GM18502 (cell line): ENCODE results near the gene SNX10.
A peak's percentile ranks its signal among the peaks of the same experiment; 100 is the strongest.

Experiments used
- ATAC-seq: cut with Tn5 transposase; IDR thresholded peaks from one replicate; pipeline ENCODE4 v1.9.1; 2021; ENCODE audit warnings: mild to moderate bottlenecking; ENCODE audit not compliant: unreplicated experiment, poor library complexity

The SNX10 gene

GRCh38 chr7:26397796-26398426 lies 106.2 kb downstream of the SNX10 start:
- peak; percentile 38 for ATAC-seq

- peak; percentile 58 for ATAC-seq
Measured at GRCh38 chr7:26398427-26398755, 106.7 kb downstream of the SNX10 start.

- peak; percentile 88 for ATAC-seq
Measured at GRCh38 chr7:26398756-26399509, 107.3 kb downstream of the SNX10 start.

- no peak for ATAC-seq
Measured at GRCh38 chr7:26399736-26400135, 108.1 kb downstream of the SNX10 start.

- no peak for ATAC-seq
Measured at GRCh38 chr7:26403640-26404039, 112.0 kb downstream of the SNX10 start.

GRCh38 chr7:26404189-26404996 lies 112.7 kb downstream of the SNX10 start:
- no peak for ATAC-seq

- no peak for ATAC-seq
Measured at GRCh38 chr7:26406433-26406832, 114.8 kb downstream of the SNX10 start.

- ATAC-seq: no peak
Measured at GRCh38 chr7:26409661-26410547, 118.2 kb downstream of the SNX10 start.

- ATAC-seq: no peak
Measured at GRCh38 chr7:26413007-26413691, 121.5 kb downstream of the SNX10 start.

- no peak for ATAC-seq
Measured at GRCh38 chr7:26416004-26416403, 124.3 kb downstream of the SNX10 start.

- ATAC-seq: no peak
Measured at GRCh38 chr7:26417911-26418413, 126.3 kb downstream of the SNX10 start.

- ATAC-seq: no peak
Measured at GRCh38 chr7:26419198-26419597, 127.5 kb downstream of the SNX10 start.

GRCh38 chr7:26420422-26421019 lies 128.9 kb downstream of the SNX10 start:
- no peak for ATAC-seq

- ATAC-seq: no peak
Measured at GRCh38 chr7:26422761-26423160, 131.1 kb downstream of the SNX10 start.

- ATAC-seq: no peak
Measured at GRCh38 chr7:26423436-26423835, 131.8 kb downstream of the SNX10 start.
